GM12892 (cell line): ENCODE measurements around the gene A2M. TPM values are rescaled to one million over a fixed set of nuclear protein-coding genes. Genes with fewer than 3 reads are reported as not detected.
"Not testable (repeated sequence)": the region's sequence is repeated elsewhere in the genome, so short reads cannot be mapped to it uniquely, and the experiment has no call there.

Experiments used
- DNase-seq: peaks from one replicate; pipeline ENCODE4 v3.0.0; 2011; ENCODE audit not compliant: insufficient read length
- FAIRE-seq: peaks from 2 replicates; lab custom pipeline; 2011; peaks lifted over from hg19 to GRCh38; lab: Jason Lieb, UNC
- POLR2A ChIP-seq: IDR thresholded peaks from 2 replicates; pipeline ENCODE4 v1.6.1; 2011; ENCODE audit warnings: low read depth, low read length, control low read depth
- POLR2AphosphoS5 ChIP-seq: IDR thresholded peaks from 2 replicates; pipeline ENCODE4 v1.6.1; 2011; ENCODE audit warnings: low read depth, low read length, control low read depth
- TAF1 ChIP-seq: IDR thresholded peaks from 2 replicates; pipeline ENCODE4 v1.6.1; 2011; ENCODE audit warnings: low read depth, mild to moderate bottlenecking, control low read depth, low read length, borderline replicate concordance
- polyA plus RNA-seq: library from polyadenylated mRNA; unstranded; fragments of >200 nt; gene quantifications from one replicate; pipeline ENCODE4 v1.2.1, GENCODE V29; 2012; ENCODE audit warnings: missing spikeins, inconsistent platforms; ENCODE audit not compliant: missing spikeins

Gene A2M
- polyA plus RNA-seq, result 0.64 TPM

GRCh38 chr12:9115731-9116559 is at the start of gene A2M:
Gene A2M, minus strand, starts transcription at chr12:9115919. Its CDS starts 70 bp downstream, at chr12:9115849.
- no peak for DNase-seq
- peak; percentile 71 for FAIRE-seq
- no peak for TF ChIP-seq TAF1

- no peak for TF ChIP-seq POLR2A
- no peak for TF ChIP-seq POLR2AphosphoS5
- TF ChIP-seq TAF1, result no peak
- FAIRE-seq, result no peak
- DNase-seq, result no peak
Observed at GRCh38 chr12:9163392-9163791, 47.7 kb upstream of the A2M start.

GRCh38 chr12:9156119-9156518 is 40.4 kb upstream of the A2M start:
- TF ChIP-seq POLR2A (no peak), TAF1 (no peak), POLR2AphosphoS5 (no peak)
- DNase-seq (no peak), FAIRE-seq (no peak)

GRCh38 chr12:9149372-9149771 is 33.7 kb upstream of the A2M start:
- TF ChIP-seq POLR2AphosphoS5 (no peak), POLR2A (no peak), TAF1 (no peak)
- no peak for FAIRE-seq

GRCh38 chr12:9148926-9149325 is 33.2 kb upstream of the A2M start:
- no peak for FAIRE-seq
- TF ChIP-seq TAF1 (no peak), POLR2AphosphoS5 (no peak), POLR2A (no peak)
- no peak for DNase-seq

More at GRCh38 chr12:9149372-9149771, 33.7 kb upstream of the A2M start:
- no peak for DNase-seq

GRCh38 chr12:9147461-9147860 is 31.7 kb upstream of the A2M start:
- DNase-seq (no peak), FAIRE-seq (peak; percentile 62)
- TF ChIP-seq TAF1 (no peak), POLR2A (no peak), POLR2AphosphoS5 (no peak)

GRCh38 chr12:9144730-9145106 is 29.0 kb upstream of the A2M start:
- TF ChIP-seq POLR2AphosphoS5 (no peak), TAF1 (no peak), POLR2A (no peak)
- DNase-seq, result no peak
- no peak for FAIRE-seq

GRCh38 chr12:9143929-9144729 is 28.4 kb upstream of the A2M start:
- FAIRE-seq (no peak), DNase-seq (no peak)
- TF ChIP-seq POLR2AphosphoS5 (no peak), POLR2A (no peak), TAF1 (no peak)

- DNase-seq (no peak), FAIRE-seq (no peak)
- TF ChIP-seq POLR2AphosphoS5, result no peak
- no peak for TF ChIP-seq TAF1
- TF ChIP-seq POLR2A, result no peak
Observed at GRCh38 chr12:9143137-9143536, 27.4 kb upstream of the A2M start.

- not testable (repeated sequence) for FAIRE-seq, DNase-seq
Observed at GRCh38 chr12:9139588-9140290, 24.0 kb upstream of the A2M start.

- DNase-seq (no peak), FAIRE-seq (no peak)
- TF ChIP-seq POLR2AphosphoS5 (no peak), TAF1 (no peak), POLR2A (no peak)
Observed at GRCh38 chr12:9135903-9136310, 20.2 kb upstream of the A2M start.
